Measurements from ENCODE around the gene SH3PXD2B. TPM values are rescaled to one million over a fixed set of nuclear protein-coding genes. Genes with fewer than 3 reads are reported as not detected.
"Not testable (repeated sequence)": the region's sequence is repeated elsewhere in the genome, so short reads cannot be mapped to it uniquely, and the experiment has no call there.

SH3PXD2B gene
- total RNA-seq, 4 donors from 2014 or later = 27.8 to 52.6 (median 44.4) TPM

GRCh38 chr5:172356047-172356446 lies 98.3 kb downstream of the SH3PXD2B start:
- TF ChIP-seq POLR2A (IDR thresholded peaks at IDR 0.05) (no peak), EP300 (IDR thresholded peaks at IDR 0.05) (no peak), CTCF (IDR thresholded peaks at IDR 0.05) (no peak)
- no peak overlapping the region for H3K27ac ChIP-seq
- H3K4me1 ChIP-seq = peaks cover 0 to 12% (median 0%) of the 10 kb centered on the region in 4 donors
- no peaks in the 10 kb centered on the region for H3K27me3 ChIP-seq
- 72 to 79% methylated on average over 4 of the region's 4 CpGs for WGBS, 2 donors
- H3K36me3 ChIP-seq = peaks cover 0 to 91% (median 0%) of the 10 kb centered on the region in 3 donors
- H3K9me3 ChIP-seq = no peaks in the 10 kb centered on the region
- H3K4me3 ChIP-seq = no peak overlapping the region
- DNase-seq (ENCODE audit: low spot score in 2 of 2) = no peak

- Histone ChIP-seq H3K36me3 (peaks cover 0 to 92% (median 0%) of the 10 kb centered on the region in 3 donors), H3K27me3 (no peaks in the 10 kb centered on the region), H3K4me3 (no peak overlapping the region), H3K27ac (no peak overlapping the region), H3K4me1 (peaks cover 0 to 12% (median 0%) of the 10 kb centered on the region in 4 donors), H3K9me3 (no peaks in the 10 kb centered on the region)
- WGBS, 2 donors = 86 to 90% methylated on average over 6 to 10 of the region's 10 CpGs
- TF ChIP-seq POLR2A (IDR thresholded peaks at IDR 0.05) = no peak
- TF ChIP-seq CTCF (IDR thresholded peaks at IDR 0.05) = no peak
- no peak for TF ChIP-seq EP300 (IDR thresholded peaks at IDR 0.05)
- DNase-seq (ENCODE audit: low spot score in 2 of 2) = no peak
Observed at GRCh38 chr5:172353846-172354245, 100.5 kb downstream of the SH3PXD2B start.

GRCh38 chr5:172353271-172353812 lies 101.0 kb downstream of the SH3PXD2B start:
- no peaks in the 10 kb centered on the region for H3K9me3 ChIP-seq
- H3K36me3 ChIP-seq = peaks cover 0 to 92% (median 0%) of the 10 kb centered on the region in 3 donors
- TF ChIP-seq EP300 (IDR thresholded peaks at IDR 0.05) = no peak
- TF ChIP-seq POLR2A (IDR thresholded peaks at IDR 0.05) = no peak
- no peak for TF ChIP-seq CTCF (IDR thresholded peaks at IDR 0.05)
- H3K4me1 ChIP-seq = peaks cover 0 to 12% (median 0%) of the 10 kb centered on the region in 4 donors
- 87 to 96% methylated on average over 8 of the region's 8 CpGs for WGBS, 2 donors
- H3K27me3 ChIP-seq = no peaks in the 10 kb centered on the region
- no peak overlapping the region for H3K4me3 ChIP-seq
- H3K27ac ChIP-seq = no peak overlapping the region
- DNase-seq (ENCODE audit: low spot score in 2 of 2) = no peak

GRCh38 chr5:172352526-172352925 lies 101.8 kb downstream of the SH3PXD2B start:
- WGBS, 2 donors = 97 to 98% methylated on average over 7 of the region's 7 CpGs
- H3K4me1 ChIP-seq = peaks cover 0 to 12% (median 0%) of the 10 kb centered on the region in 4 donors
- not testable (repeated sequence) for DNase-seq (ENCODE audit: low spot score in 2 of 2); H3K27me3 ChIP-seq; H3K27ac ChIP-seq; H3K9me3 ChIP-seq; H3K4me3 ChIP-seq
- peaks cover 0 to 92% (median 0%) of the 10 kb centered on the region in 3 donors for H3K36me3 ChIP-seq

GRCh38 chr5:172351240-172351778 lies 103.0 kb downstream of the SH3PXD2B start:
- Histone ChIP-seq H3K4me1 (peaks cover 0 to 12% (median 0%) of the 10 kb centered on the region in 4 donors), H3K9me3 (no peaks in the 10 kb centered on the region), H3K27ac (no peak overlapping the region), H3K4me3 (no peak overlapping the region), H3K27me3 (no peaks in the 10 kb centered on the region), H3K36me3 (peaks cover 0 to 94% (median 0%) of the 10 kb centered on the region in 3 donors)
- TF ChIP-seq POLR2A (IDR thresholded peaks at IDR 0.05) (no peak), EP300 (IDR thresholded peaks at IDR 0.05) (no peak), CTCF (IDR thresholded peaks at IDR 0.05) (no peak)
- DNase-seq (ENCODE audit: low spot score in 2 of 2) = no peak
- WGBS, 2 donors = 96% methylated on average over 3 of the region's 3 CpGs

Measured in tibial nerve (tissue), 4 donors.